ENCODE measurements around the gene TBCCD1. TPM values are rescaled to one million over a fixed set of nuclear protein-coding genes. Genes with fewer than 3 reads are reported as not detected.

Gene TBCCD1
- total and polyA plus RNA-seq, 2 experiments from 2014 or later: 5.8 to 16.7 TPM

DNA sequence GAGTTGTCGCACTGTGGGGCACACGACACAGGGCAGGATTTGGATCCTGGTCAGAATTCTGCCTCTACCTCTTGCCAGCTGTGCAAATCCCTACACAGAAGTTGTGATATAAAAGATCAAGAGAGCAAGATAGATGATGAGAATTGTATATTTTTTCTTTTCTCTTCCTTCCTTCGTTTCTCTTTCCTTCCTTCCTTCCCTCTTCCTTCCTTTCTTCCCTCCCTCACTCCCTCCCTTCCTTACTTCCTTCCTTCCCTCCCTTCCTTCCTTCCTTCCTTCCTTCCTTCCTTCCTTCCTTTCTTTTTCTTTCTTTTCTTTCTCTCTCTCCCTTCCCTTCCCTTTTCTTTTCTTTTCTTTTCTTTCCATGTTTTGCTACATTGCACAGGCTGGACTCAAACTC is 33.8 kb upstream of the TBCCD1 start:
- TF ChIP-seq CREB1 (CRISPR knock-in tag; IDR thresholded peaks at IDR 0.05; ENCODE audit: low read depth): no peak
- TF ChIP-seq, protein P1, sequence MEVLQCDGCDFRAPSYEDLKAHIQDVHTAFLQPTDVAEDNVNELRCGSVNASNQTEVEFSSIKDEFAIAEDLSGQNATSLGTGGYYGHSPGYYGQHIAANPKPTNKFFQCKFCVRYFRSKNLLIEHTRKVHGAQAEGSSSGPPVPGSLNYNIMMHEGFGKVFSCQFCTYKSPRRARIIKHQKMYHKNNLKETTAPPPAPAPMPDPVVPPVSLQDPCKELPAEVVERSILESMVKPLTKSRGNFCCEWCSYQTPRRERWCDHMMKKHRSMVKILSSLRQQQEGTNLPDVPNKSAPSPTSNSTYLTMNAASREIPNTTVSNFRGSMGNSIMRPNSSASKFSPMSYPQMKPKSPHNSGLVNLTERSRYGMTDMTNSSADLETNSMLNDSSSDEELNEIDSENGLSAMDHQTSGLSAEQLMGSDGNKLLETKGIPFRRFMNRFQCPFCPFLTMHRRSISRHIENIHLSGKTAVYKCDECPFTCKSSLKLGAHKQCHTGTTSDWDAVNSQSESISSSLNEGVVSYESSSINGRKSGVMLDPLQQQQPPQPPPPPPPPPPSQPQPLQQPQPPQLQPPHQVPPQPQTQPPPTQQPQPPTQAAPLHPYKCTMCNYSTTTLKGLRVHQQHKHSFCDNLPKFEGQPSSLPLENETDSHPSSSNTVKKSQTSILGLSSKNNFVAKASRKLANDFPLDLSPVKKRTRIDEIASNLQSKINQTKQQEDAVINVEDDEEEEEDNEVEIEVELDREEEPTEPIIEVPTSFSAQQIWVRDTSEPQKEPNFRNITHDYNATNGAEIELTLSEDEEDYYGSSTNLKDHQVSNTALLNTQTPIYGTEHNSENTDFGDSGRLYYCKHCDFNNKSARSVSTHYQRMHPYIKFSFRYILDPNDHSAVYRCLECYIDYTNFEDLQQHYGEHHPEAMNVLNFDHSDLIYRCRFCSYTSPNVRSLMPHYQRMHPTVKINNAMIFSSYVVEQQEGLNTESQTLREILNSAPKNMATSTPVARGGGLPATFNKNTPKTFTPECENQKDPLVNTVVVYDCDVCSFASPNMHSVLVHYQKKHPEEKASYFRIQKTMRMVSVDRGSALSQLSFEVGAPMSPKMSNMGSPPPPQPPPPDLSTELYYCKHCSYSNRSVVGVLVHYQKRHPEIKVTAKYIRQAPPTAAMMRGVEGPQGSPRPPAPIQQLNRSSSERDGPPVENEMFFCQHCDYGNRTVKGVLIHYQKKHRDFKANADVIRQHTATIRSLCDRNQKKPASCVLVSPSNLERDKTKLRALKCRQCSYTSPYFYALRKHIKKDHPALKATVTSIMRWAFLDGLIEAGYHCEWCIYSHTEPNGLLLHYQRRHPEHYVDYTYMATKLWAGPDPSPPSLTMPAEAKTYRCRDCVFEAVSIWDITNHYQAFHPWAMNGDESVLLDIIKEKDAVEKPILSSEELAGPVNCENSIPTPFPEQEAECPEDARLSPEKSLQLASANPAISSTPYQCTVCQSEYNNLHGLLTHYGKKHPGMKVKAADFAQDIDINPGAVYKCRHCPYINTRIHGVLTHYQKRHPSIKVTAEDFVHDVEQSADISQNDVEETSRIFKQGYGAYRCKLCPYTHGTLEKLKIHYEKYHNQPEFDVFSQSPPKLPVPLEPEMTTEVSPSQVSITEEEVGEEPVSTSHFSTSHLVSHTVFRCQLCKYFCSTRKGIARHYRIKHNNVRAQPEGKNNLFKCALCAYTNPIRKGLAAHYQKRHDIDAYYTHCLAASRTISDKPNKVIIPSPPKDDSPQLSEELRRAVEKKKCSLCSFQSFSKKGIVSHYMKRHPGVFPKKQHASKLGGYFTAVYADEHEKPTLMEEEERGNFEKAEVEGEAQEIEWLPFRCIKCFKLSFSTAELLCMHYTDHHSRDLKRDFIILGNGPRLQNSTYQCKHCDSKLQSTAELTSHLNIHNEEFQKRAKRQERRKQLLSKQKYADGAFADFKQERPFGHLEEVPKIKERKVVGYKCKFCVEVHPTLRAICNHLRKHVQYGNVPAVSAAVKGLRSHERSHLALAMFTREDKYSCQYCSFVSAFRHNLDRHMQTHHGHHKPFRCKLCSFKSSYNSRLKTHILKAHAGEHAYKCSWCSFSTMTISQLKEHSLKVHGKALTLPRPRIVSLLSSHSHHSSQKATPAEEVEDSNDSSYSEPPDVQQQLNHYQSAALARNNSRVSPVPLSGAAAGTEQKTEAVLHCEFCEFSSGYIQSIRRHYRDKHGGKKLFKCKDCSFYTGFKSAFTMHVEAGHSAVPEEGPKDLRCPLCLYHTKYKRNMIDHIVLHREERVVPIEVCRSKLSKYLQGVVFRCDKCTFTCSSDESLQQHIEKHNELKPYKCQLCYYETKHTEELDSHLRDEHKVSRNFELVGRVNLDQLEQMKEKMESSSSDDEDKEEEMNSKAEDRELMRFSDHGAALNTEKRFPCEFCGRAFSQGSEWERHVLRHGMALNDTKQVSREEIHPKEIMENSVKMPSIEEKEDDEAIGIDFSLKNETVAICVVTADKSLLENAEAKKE (CRISPR knock-in tag; IDR thresholded peaks at IDR 0.05): no peak
- TF ChIP-seq EZH2phosphoT487 (IDR thresholded peaks at IDR 0.05; ENCODE audit: unreplicated experiment): no peak
- TF ChIP-seq REST (IDR thresholded peaks at IDR 0.05; ENCODE audit: unreplicated experiment): no peak
- TF ChIP-seq JUNB (IDR thresholded peaks at IDR 0.05; ENCODE audit: unreplicated experiment): no peak
- TF ChIP-seq ZNF331 (CRISPR knock-in tag; IDR thresholded peaks at IDR 0.05; ENCODE audit: low read depth): no peak
- H4K20me1 ChIP-seq (replicated peaks; ENCODE audit: insufficient read depth): no peaks in the 10 kb centered on the region
- no peaks in the 10 kb centered on the region for H3K9me2 ChIP-seq (ENCODE audit: insufficient read depth)
- no peaks in the 10 kb centered on the region for H3K27me3 ChIP-seq (ENCODE audit: insufficient read depth)
- H3K4me1 ChIP-seq (ENCODE audit: insufficient read depth): no peaks in the 10 kb centered on the region
- H2AFZ ChIP-seq: no peak overlapping the region
- no peaks in the 10 kb centered on the region for H3K79me2 ChIP-seq (replicated peaks; ENCODE audit: insufficient read depth)
- H3K27me3 Mint-ChIP-seq (ENCODE audit: insufficient read depth, low read depth, poor library complexity): peaks cover 3% of the 10 kb centered on the region
- no peaks in the 10 kb centered on the region for H3F3A ChIP-seq (replicated peaks; ENCODE audit: low read depth)
- H3K4me1 Mint-ChIP-seq: peaks cover 9% of the 10 kb centered on the region
- no peaks in the 10 kb centered on the region for H3K36me3 ChIP-seq (ENCODE audit: insufficient read depth)
- no peak overlapping the region for H3K27ac ChIP-seq (ENCODE audit: low read depth)
- H3K4me3 ChIP-seq: no peak overlapping the region
- H3K27ac Mint-ChIP-seq: no peak overlapping the region
- H3K4me2 ChIP-seq: no peak overlapping the region
- H3K4me3 Mint-ChIP-seq: no peak overlapping the region
- no peaks in the 10 kb centered on the region for H3K36me3 Mint-ChIP-seq (ENCODE audit: low read depth)
- DNase-seq (ENCODE audit: low spot score) (no peak), ATAC-seq (no peak)
- no peaks in the 10 kb centered on the region; the same call in 2 of the 3 replicates for H3K9me3 Mint-ChIP-seq

Measured in GM23338 (cell line).